ENCODE measurements around the gene KIF5C.

Gene KIF5C

DNA sequence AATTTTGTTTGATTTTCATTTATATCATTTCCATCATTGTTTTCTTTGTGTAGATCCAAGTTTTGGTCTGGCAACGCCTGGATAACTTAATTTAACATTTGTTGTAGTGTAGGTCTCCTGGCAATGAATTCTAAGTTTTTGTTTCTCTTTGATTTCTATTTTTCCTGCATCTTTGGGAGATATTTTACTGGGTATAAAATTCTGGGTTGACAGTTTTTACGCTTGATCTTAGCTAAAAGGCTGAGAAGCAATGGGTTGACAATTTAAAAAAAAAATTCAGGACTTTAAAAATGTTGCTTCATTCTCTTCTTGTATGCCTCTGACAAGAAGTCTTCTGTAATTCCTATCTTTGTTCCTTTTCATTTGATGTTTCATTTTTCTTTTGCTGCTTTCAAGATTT is 172.1 kb downstream of the KIF5C start:
- TF ChIP-seq ZC3H10 (CRISPR knock-in tag; IDR thresholded peaks at IDR 0.05) = no peak
- TF ChIP-seq ARNTL (CRISPR knock-in tag; IDR thresholded peaks at IDR 0.05; ENCODE audit: borderline replicate concordance, low read depth) = no peak
- no peak for TF ChIP-seq CSDC2 (CRISPR knock-in tag; IDR thresholded peaks at IDR 0.05)
- no peak for TF ChIP-seq BACH2 (CRISPR knock-in tag; IDR thresholded peaks at IDR 0.05; ENCODE audit: borderline replicate concordance)
- no peak for TF ChIP-seq CREB5 (CRISPR knock-in tag; IDR thresholded peaks at IDR 0.05; ENCODE audit: low read depth)
- TF ChIP-seq ZNF70 (CRISPR knock-in tag; IDR thresholded peaks at IDR 0.05) = no peak
- no peak for TF ChIP-seq POU6F1 (CRISPR knock-in tag; IDR thresholded peaks at IDR 0.05; ENCODE audit: borderline replicate concordance, low read depth)
- TF ChIP-seq, protein P1, sequence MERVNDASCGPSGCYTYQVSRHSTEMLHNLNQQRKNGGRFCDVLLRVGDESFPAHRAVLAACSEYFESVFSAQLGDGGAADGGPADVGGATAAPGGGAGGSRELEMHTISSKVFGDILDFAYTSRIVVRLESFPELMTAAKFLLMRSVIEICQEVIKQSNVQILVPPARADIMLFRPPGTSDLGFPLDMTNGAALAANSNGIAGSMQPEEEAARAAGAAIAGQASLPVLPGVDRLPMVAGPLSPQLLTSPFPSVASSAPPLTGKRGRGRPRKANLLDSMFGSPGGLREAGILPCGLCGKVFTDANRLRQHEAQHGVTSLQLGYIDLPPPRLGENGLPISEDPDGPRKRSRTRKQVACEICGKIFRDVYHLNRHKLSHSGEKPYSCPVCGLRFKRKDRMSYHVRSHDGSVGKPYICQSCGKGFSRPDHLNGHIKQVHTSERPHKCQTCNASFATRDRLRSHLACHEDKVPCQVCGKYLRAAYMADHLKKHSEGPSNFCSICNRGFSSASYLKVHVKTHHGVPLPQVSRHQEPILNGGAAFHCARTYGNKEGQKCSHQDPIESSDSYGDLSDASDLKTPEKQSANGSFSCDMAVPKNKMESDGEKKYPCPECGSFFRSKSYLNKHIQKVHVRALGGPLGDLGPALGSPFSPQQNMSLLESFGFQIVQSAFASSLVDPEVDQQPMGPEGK (CRISPR knock-in tag; IDR thresholded peaks at IDR 0.05; ENCODE audit: borderline replicate concordance) = no peak
- TF ChIP-seq TOX (CRISPR knock-in tag; IDR thresholded peaks at IDR 0.05; ENCODE audit: borderline replicate concordance) = no peak
- TF ChIP-seq ZFP30 (CRISPR knock-in tag; IDR thresholded peaks at IDR 0.05) = no peak
- TF ChIP-seq, protein P2, sequence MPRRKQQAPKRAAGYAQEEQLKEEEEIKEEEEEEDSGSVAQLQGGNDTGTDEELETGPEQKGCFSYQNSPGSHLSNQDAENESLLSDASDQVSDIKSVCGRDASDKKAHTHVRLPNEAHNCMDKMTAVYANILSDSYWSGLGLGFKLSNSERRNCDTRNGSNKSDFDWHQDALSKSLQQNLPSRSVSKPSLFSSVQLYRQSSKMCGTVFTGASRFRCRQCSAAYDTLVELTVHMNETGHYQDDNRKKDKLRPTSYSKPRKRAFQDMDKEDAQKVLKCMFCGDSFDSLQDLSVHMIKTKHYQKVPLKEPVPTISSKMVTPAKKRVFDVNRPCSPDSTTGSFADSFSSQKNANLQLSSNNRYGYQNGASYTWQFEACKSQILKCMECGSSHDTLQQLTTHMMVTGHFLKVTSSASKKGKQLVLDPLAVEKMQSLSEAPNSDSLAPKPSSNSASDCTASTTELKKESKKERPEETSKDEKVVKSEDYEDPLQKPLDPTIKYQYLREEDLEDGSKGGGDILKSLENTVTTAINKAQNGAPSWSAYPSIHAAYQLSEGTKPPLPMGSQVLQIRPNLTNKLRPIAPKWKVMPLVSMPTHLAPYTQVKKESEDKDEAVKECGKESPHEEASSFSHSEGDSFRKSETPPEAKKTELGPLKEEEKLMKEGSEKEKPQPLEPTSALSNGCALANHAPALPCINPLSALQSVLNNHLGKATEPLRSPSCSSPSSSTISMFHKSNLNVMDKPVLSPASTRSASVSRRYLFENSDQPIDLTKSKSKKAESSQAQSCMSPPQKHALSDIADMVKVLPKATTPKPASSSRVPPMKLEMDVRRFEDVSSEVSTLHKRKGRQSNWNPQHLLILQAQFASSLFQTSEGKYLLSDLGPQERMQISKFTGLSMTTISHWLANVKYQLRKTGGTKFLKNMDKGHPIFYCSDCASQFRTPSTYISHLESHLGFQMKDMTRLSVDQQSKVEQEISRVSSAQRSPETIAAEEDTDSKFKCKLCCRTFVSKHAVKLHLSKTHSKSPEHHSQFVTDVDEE (CRISPR knock-in tag; IDR thresholded peaks at IDR 0.05) = no peak
- ATAC-seq = no peak

- no peak for ATAC-seq
- TF ChIP-seq ESRRG (CRISPR knock-in tag; IDR thresholded peaks at IDR 0.05) (no peak), ZFP3 (CRISPR knock-in tag; IDR thresholded peaks at IDR 0.05) (no peak), ZNF70 (CRISPR knock-in tag; IDR thresholded peaks at IDR 0.05) (no peak), OSR1 (CRISPR knock-in tag; IDR thresholded peaks at IDR 0.05) (no peak)
- TF ChIP-seq, protein P1 (CRISPR knock-in tag; IDR thresholded peaks at IDR 0.05; ENCODE audit: borderline replicate concordance) = no peak
These were observed 174.1 kb downstream of the KIF5C start for GRCh38 chr2:149049142-149049541.

GRCh38 chr2:149050188-149050587 is 175.2 kb downstream of the KIF5C start:
- peak; percentile 28; the same call in 2 of the 3 replicates for ATAC-seq
- TF ChIP-seq ZFP3 (CRISPR knock-in tag; IDR thresholded peaks at IDR 0.05) = no peak
- TF ChIP-seq, protein P1 (CRISPR knock-in tag; IDR thresholded peaks at IDR 0.05; ENCODE audit: borderline replicate concordance) = no peak
- TF ChIP-seq CREB5 (CRISPR knock-in tag; IDR thresholded peaks at IDR 0.05; ENCODE audit: low read depth) = no peak
- no peak for TF ChIP-seq TCF4 (CRISPR knock-in tag; IDR thresholded peaks at IDR 0.05; ENCODE audit: borderline replicate concordance)
- no peak for TF ChIP-seq OSR1 (CRISPR knock-in tag; IDR thresholded peaks at IDR 0.05)
- TF ChIP-seq TOX (CRISPR knock-in tag; IDR thresholded peaks at IDR 0.05; ENCODE audit: borderline replicate concordance) = no peak
- no peak for TF ChIP-seq ZFP30 (CRISPR knock-in tag; IDR thresholded peaks at IDR 0.05)
- TF ChIP-seq, protein P2 (CRISPR knock-in tag; IDR thresholded peaks at IDR 0.05) = no peak
- TF ChIP-seq ESRRG (CRISPR knock-in tag; IDR thresholded peaks at IDR 0.05) = no peak
- no peak for TF ChIP-seq CSDC2 (CRISPR knock-in tag; IDR thresholded peaks at IDR 0.05)
- no peak for TF ChIP-seq GLIS3 (CRISPR knock-in tag; IDR thresholded peaks at IDR 0.05)
- TF ChIP-seq SNAI2 (CRISPR knock-in tag; IDR thresholded peaks at IDR 0.05) = no peak
- TF ChIP-seq POU6F1 (CRISPR knock-in tag; IDR thresholded peaks at IDR 0.05; ENCODE audit: borderline replicate concordance, low read depth) = no peak
- no peak for TF ChIP-seq ZNF70 (CRISPR knock-in tag; IDR thresholded peaks at IDR 0.05)
- no peak for TF ChIP-seq RARB (CRISPR knock-in tag; IDR thresholded peaks at IDR 0.05)

All from SK-N-SH treated with all-trans-retinoic acid at 6 μM for 48 hours (cell line).